ENCODE measurements around the gene SULT1A4.
"Not testable (repeated sequence)": the region's sequence is repeated elsewhere in the genome, so short reads cannot be mapped to it uniquely, and the experiment has no call there.

- TF ChIP-seq CTCF (conservative IDR thresholded peaks at IDR 0.05 in 1 of 2, IDR thresholded peaks at IDR 0.05 in 1 of 2; ENCODE audit: low read depth in 1 of 2, low read length in 2 of 2); EZH2 (IDR thresholded peaks at IDR 0.05; ENCODE audit: low read length, missing control alignments): not testable (repeated sequence)
Observed at GRCh38 chr16:29466904-29467303, 7.2 kb downstream of the SULT1A4 start.
